Gastrocnemius medialis (tissue), 4 donors: ENCODE measurements around the gene LGALS7B. TPM values are rescaled to one million over a fixed set of nuclear protein-coding genes. Genes with fewer than 3 reads are reported as not detected.
"Not testable (repeated sequence)": the region's sequence is repeated elsewhere in the genome, so short reads cannot be mapped to it uniquely, and the experiment has no call there.

Source experiments
- ATAC-seq, 2 donors: fragments of 150-250 bp; one replicate each; pipeline ENCODE4 v1.9.1; 2016
- DNase-seq, 2 donors: peaks; one replicate each; pipeline ENCODE4 v3.0.0-alpha.2; 2019
- H3K27ac ChIP-seq, 4 donors: fragments of 200-600 bp; sonication (generic); 1 replicate in 1 of 4; 2 replicates in 3 of 4; pipeline ENCODE4 v1.5.1; 2016 to 2018; ENCODE audit warnings: mild to moderate bottlenecking in 2 of 4, moderate library complexity in 1 of 4
- H3K27me3 ChIP-seq, 3 donors: fragments of 200-600 bp; sonication (generic) in 2 of 3; 1 replicate in 1 of 3; 2 replicates in 2 of 3; pipeline versions ENCODE4 v1.5.1 to v1.6.0; 2016 to 2019; ENCODE audit warnings: mild to moderate bottlenecking in 1 of 3, moderate library complexity in 1 of 3
- H3K36me3 ChIP-seq, 2 donors: fragments of 200-600 bp; sonication (generic) in 1 of 2; one replicate each; pipeline ENCODE4 v1.5.1; 2017 to 2018
- H3K4me1 ChIP-seq, 2 donors: fragments of 200-600 bp; sonication (generic) in 1 of 2; one replicate each; pipeline ENCODE4 v1.5.1; 2016 to 2017; ENCODE audit warnings: mild to moderate bottlenecking in 2 of 2
- H3K4me3 ChIP-seq, 4 donors: fragments of 200-600 bp; sonication (generic) in 3 of 4; 1 replicate in 1 of 4; 2 replicates in 3 of 4; pipeline ENCODE4 v1.5.1; 2016 to 2019; ENCODE audit warnings: mild to moderate bottlenecking in 2 of 4
- H3K9me3 ChIP-seq, 3 donors: fragments of 200-600 bp; sonication (generic) in 2 of 3; 1 replicate in 1 of 3; 2 replicates in 2 of 3; pipeline ENCODE4 v1.5.1; 2016 to 2019
- CTCF ChIP-seq, 5 experiments: fragments of 450-650 bp in 3 of 5; fragments of 200-600 bp in 2 of 5; sonication (generic) in 2 of 5; IDR thresholded peaks in 4 of 5; conservative IDR thresholded peaks in 1 of 5; 1 replicate in 4 of 5; 2 replicates in 1 of 5; pipeline ENCODE4 v1.5.1; 2016 to 2019; ENCODE audit warnings: antibody characterized with exemption in 5 of 5, mild to moderate bottlenecking in 3 of 5, moderate library complexity in 3 of 5
- POLR2A ChIP-seq, 2 donors: fragments of 450-650 bp; IDR thresholded peaks; one replicate each; pipeline ENCODE4 v1.6.1; 2017; ENCODE audit warnings: antibody characterized with exemption in 2 of 2, mild to moderate bottlenecking in 2 of 2, moderate library complexity in 2 of 2
- in situ Hi-C, 4 donors: fragments of 200-750 bp; cut with MboI; loops; one replicate each; pipeline versions ENCODE4 v1.15.0 to v1.8.0; 2017; ENCODE audit warnings: low sequenced_read_pairs in 4 of 4
- intact Hi-C: fragments of 100-400 bp; cut with DNase I; formaldehyde crosslinking; loops from one replicate; pipeline ENCODE4 v1.15.1; 2023; ENCODE audit warnings: low total_unique reads
- total RNA-seq, 4 donors: library from RNA; depleted of rRNA; stranded (reverse); fragments of >200 nt; gene quantifications; one replicate each; pipeline versions ENCODE4 v1.1.0 to v1.2.3, GENCODE V29; 2016

The LGALS7B gene
- total RNA-seq, 4 donors from 2014 or later = not detected

GRCh38 chr19:38780443-38780842 is 8.6 kb upstream of the LGALS7B start:
- no peak for TF ChIP-seq CTCF (IDR thresholded peaks at IDR 0.05 in 4 of 5, conservative IDR thresholded peaks at IDR 0.05 in 1 of 5)
- no peak for TF ChIP-seq POLR2A (IDR thresholded peaks at IDR 0.05)
- intact Hi-C loops = no loop called here
- DNase-seq (no peak), ATAC-seq (no peak)
- no peak overlapping the region for H3K27ac ChIP-seq
- in situ Hi-C loops = no loop called here
- no peaks in the 10 kb centered on the region for H3K27me3 ChIP-seq
- H3K4me1 ChIP-seq = no peaks in the 10 kb centered on the region
- H3K4me3 ChIP-seq = no peak overlapping the region
- no peaks in the 10 kb centered on the region for H3K9me3 ChIP-seq
- no peaks in the 10 kb centered on the region for H3K36me3 ChIP-seq

GRCh38 chr19:38781058-38781457 is 7.9 kb upstream of the LGALS7B start:
- no peaks in the 10 kb centered on the region for H3K36me3 ChIP-seq
- no peaks in the 10 kb centered on the region for H3K27me3 ChIP-seq
- H3K27ac ChIP-seq = no peak overlapping the region
- DNase-seq (no peak), ATAC-seq (no peak)
- intact Hi-C loops = no loop called here
- TF ChIP-seq CTCF (IDR thresholded peaks at IDR 0.05 in 4 of 5, conservative IDR thresholded peaks at IDR 0.05 in 1 of 5) (no peak), POLR2A (IDR thresholded peaks at IDR 0.05) (no peak)
- H3K4me1 ChIP-seq = no peaks in the 10 kb centered on the region
- H3K9me3 ChIP-seq = no peaks in the 10 kb centered on the region
- no peak overlapping the region for H3K4me3 ChIP-seq
- in situ Hi-C loops = no loop called here

GRCh38 chr19:38782212-38782611 is 6.8 kb upstream of the LGALS7B start:
- H3K4me3 ChIP-seq, H3K4me1 ChIP-seq, intact Hi-C loops, H3K27ac ChIP-seq, ATAC-seq, H3K36me3 ChIP-seq, DNase-seq, H3K27me3 ChIP-seq, in situ Hi-C loops, H3K9me3 ChIP-seq: not testable (repeated sequence)

GRCh38 chr19:38784224-38784623 is 4.8 kb upstream of the LGALS7B start:
- no peaks in the 10 kb centered on the region for H3K4me1 ChIP-seq
- TF ChIP-seq POLR2A (IDR thresholded peaks at IDR 0.05) = no peak
- no peak for TF ChIP-seq CTCF (IDR thresholded peaks at IDR 0.05 in 4 of 5, conservative IDR thresholded peaks at IDR 0.05 in 1 of 5)
- H3K27me3 ChIP-seq = no peaks in the 10 kb centered on the region
- no peak overlapping the region for H3K27ac ChIP-seq
- intact Hi-C loops = no loop called here
- no peaks in the 10 kb centered on the region for H3K9me3 ChIP-seq
- no peak for DNase-seq
- H3K4me3 ChIP-seq = no peak overlapping the region
- no peak for ATAC-seq
- in situ Hi-C loops = no loop called here
- H3K36me3 ChIP-seq = no peaks in the 10 kb centered on the region

- intact Hi-C loops (no loop called here), in situ Hi-C loops (no loop called here)
- TF ChIP-seq CTCF (IDR thresholded peaks at IDR 0.05 in 4 of 5, conservative IDR thresholded peaks at IDR 0.05 in 1 of 5) (no peak), POLR2A (IDR thresholded peaks at IDR 0.05) (no peak)
- no peaks in the 10 kb centered on the region for H3K36me3 ChIP-seq
- no peaks in the 10 kb centered on the region for H3K27me3 ChIP-seq
- H3K4me1 ChIP-seq = no peaks in the 10 kb centered on the region
- no peak overlapping the region for H3K27ac ChIP-seq
- H3K9me3 ChIP-seq = no peaks in the 10 kb centered on the region
- DNase-seq = no peak
- ATAC-seq = no peak
- no peak overlapping the region for H3K4me3 ChIP-seq
These were observed 3.8 kb upstream of the LGALS7B start for GRCh38 chr19:38785187-38785699.

- intact Hi-C loops, DNase-seq, H3K4me3 ChIP-seq, H3K9me3 ChIP-seq, H3K36me3 ChIP-seq, H3K27ac ChIP-seq, ATAC-seq, H3K4me1 ChIP-seq, H3K27me3 ChIP-seq, in situ Hi-C loops: not testable (repeated sequence)
These were observed 2.9 kb upstream of the LGALS7B start for GRCh38 chr19:38786061-38786460.
